Tibial artery (tissue), 4 donors: ENCODE results near the gene ING2.
A peak's percentile ranks its signal among the peaks of the same experiment; 100 is the strongest.
"Not testable (repeated sequence)": the region's sequence is repeated elsewhere in the genome, so short reads cannot be mapped to it uniquely, and the experiment has no call there.

ENCODE experiments used
- DNase-seq, 2 donors: peaks; one replicate each; pipeline ENCODE4 v3.0.0-alpha.2; 2019
- H3K27ac ChIP-seq, 2 donors: fragments of 200-600 bp; sonication (generic) in 1 of 2; 1 replicate in 1 of 2; 2 replicates in 1 of 2; pipeline ENCODE4 v1.5.1; 2018 to 2019; ENCODE audit warnings: mild to moderate bottlenecking in 1 of 2
- H3K27me3 ChIP-seq, 2 donors: fragments of 200-600 bp; sonication (generic) in 1 of 2; one replicate each; pipeline versions ENCODE4 v1.5.1 to v1.6.0; 2016 to 2019
- H3K36me3 ChIP-seq, 3 donors: fragments of 200-600 bp; sonication (generic) in 2 of 3; one replicate each; pipeline ENCODE4 v1.5.1; 2016 to 2019; ENCODE audit warnings: mild to moderate bottlenecking in 2 of 3
- H3K4me1 ChIP-seq, 4 donors: fragments of 200-600 bp; sonication (generic) in 2 of 4; 1 replicate in 3 of 4; 2 replicates in 1 of 4; pipeline ENCODE4 v1.5.1; 2016 to 2019
- H3K4me3 ChIP-seq, 2 donors: fragments of 200-600 bp; sonication (generic) in 1 of 2; 1 replicate in 1 of 2; 2 replicates in 1 of 2; pipeline ENCODE4 v1.5.1; 2018 to 2019; ENCODE audit warnings: mild to moderate bottlenecking in 2 of 2
- H3K9me3 ChIP-seq, 3 donors: fragments of 200-600 bp; sonication (generic) in 1 of 3; one replicate each; pipeline ENCODE4 v1.5.1; 2016 to 2019
- CTCF ChIP-seq, 2 experiments: fragments of 200-600 bp in 1 of 2; fragments of 450-650 bp in 1 of 2; IDR thresholded peaks; one replicate each; pipeline ENCODE4 v1.5.1; 2017 to 2019; ENCODE audit warnings: antibody characterized with exemption in 2 of 2, mild to moderate bottlenecking in 1 of 2, moderate library complexity in 1 of 2
- intact Hi-C: fragments of 100-400 bp; cut with DNase I; formaldehyde crosslinking; loops from one replicate; pipeline ENCODE4 v1.15.0; 2023; ENCODE audit warnings: low total_unique reads

Gene ING2

GRCh38 chr4:183504930-183505610 is at the start of gene ING2:
Gene ING2, plus strand, starts transcription at chr4:183505058. Its CDS starts 138 bp downstream, at chr4:183505196.
- intact Hi-C loops, result loop anchor here (2.0 kb wide), 2 partner anchors 60 to 154 kb away; partner anchors contain the start of genes CDKN2AIP, RWDD4 and TRAPPC11
- H3K4me1 ChIP-seq, result peaks cover 0 to 19% (median 3%) of the 10 kb centered on the region in 4 donors
- no peak for TF ChIP-seq CTCF (IDR thresholded peaks at IDR 0.05)
- peak within 1 kb of the TSS; percentile 92 to 94 for H3K27ac ChIP-seq
- no peaks in the 10 kb centered on the region for H3K36me3 ChIP-seq
- H3K27me3 ChIP-seq, result no peaks in the 10 kb centered on the region
- no peaks in the 10 kb centered on the region for H3K9me3 ChIP-seq
- H3K4me3 ChIP-seq, result peak within 1 kb of the TSS; percentile 79 to 92
- DNase-seq, result no peak

- Histone ChIP-seq H3K4me3 (no peak overlapping the region), H3K36me3 (peaks cover 0 to 30% (median 9%) of the 10 kb centered on the region in 3 donors), H3K27me3 (no peaks in the 10 kb centered on the region), H3K4me1 (peaks cover 0 to 7% (median 0%) of the 10 kb centered on the region in 4 donors), H3K9me3 (no peaks in the 10 kb centered on the region), H3K27ac (no peak overlapping the region)
- no peak for DNase-seq
- TF ChIP-seq CTCF (IDR thresholded peaks at IDR 0.05), result no peak
- intact Hi-C loops, result no loop called here
Measured at GRCh38 chr4:183455431-183456195, 49.2 kb upstream of the ING2 start.

- no peaks in the 10 kb centered on the region for H3K27me3 ChIP-seq
- H3K36me3 ChIP-seq, result peaks cover 0 to 10% (median 0%) of the 10 kb centered on the region in 3 donors
- intact Hi-C loops, result no loop called here
- no peak overlapping the region for H3K27ac ChIP-seq
- no peak for DNase-seq
- H3K4me3 ChIP-seq, result no peak overlapping the region
- H3K9me3 ChIP-seq, result no peaks in the 10 kb centered on the region
- peaks cover 0 to 7% (median 0%) of the 10 kb centered on the region in 4 donors for H3K4me1 ChIP-seq
- no peak for TF ChIP-seq CTCF (IDR thresholded peaks at IDR 0.05)
Measured at GRCh38 chr4:183458005-183458404, 46.9 kb upstream of the ING2 start.

DNA sequence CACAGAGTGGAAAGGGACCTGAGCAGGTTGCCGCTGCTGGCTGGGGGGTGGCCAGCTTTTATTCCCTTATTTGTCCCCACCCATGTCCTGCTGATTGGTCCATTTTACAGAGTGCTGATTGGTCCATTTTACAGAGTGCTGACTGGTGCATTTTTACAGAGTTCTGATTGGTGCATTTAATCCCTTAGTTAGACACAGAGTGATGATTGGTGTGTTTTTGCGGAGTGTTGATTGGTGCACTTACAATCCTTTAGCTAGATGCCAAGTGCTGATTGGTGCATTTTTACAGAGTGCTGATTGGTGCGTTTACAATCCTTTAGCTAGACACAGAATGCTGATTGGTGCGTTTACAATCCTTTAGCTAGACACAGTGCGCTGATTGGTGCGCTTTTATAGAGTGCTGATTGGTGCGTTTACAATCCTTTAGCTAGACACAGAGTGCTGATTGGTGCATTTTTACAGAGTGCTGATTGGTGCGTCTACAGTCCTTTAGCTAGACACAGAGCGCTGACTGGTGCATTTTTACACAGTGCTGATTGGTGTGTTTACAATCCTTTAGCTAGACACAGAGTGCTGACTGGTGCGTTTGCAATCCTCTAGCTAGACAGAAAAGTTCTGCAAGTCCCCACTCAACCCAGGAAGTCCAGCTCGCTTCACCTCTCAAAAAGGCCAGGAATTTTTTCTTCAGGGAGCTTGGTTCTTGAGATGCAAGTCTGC is 40.8 kb upstream of the ING2 start:
- intact Hi-C loops, H3K4me3 ChIP-seq, H3K36me3 ChIP-seq, DNase-seq, H3K9me3 ChIP-seq, H3K27me3 ChIP-seq, H3K27ac ChIP-seq, H3K4me1 ChIP-seq: not testable (repeated sequence)

DNA sequence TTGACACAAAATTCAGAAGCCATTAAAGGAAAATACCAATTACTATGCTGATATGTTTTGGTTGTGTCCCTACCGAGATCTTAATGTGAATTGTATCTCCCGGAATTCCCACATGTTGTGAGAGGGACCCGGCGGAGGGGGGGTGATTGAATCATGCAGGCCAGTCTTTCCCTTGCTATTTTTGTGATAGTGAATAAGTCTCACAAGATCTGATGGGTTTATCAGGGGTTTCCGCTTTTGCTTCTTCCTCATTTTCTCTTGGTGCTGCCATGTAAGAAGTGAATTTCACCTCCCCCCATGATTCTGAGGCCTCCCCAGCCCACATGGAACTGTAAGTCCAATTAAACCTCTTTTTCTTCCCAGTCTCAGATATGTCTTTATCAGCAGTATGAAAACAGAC is 39.0 kb upstream of the ING2 start:
- H3K27ac ChIP-seq, H3K36me3 ChIP-seq, DNase-seq, H3K4me3 ChIP-seq, intact Hi-C loops, H3K27me3 ChIP-seq, H3K4me1 ChIP-seq, H3K9me3 ChIP-seq: not testable (repeated sequence)

- H3K27ac ChIP-seq, result no peak overlapping the region
- H3K36me3 ChIP-seq, result no peaks in the 10 kb centered on the region
- H3K27me3 ChIP-seq, result no peaks in the 10 kb centered on the region
- DNase-seq, result no peak
- intact Hi-C loops, result no loop called here
- no peaks in the 10 kb centered on the region for H3K9me3 ChIP-seq
- H3K4me3 ChIP-seq, result no peak overlapping the region
- no peaks in the 10 kb centered on the region for H3K4me1 ChIP-seq
- no peak for TF ChIP-seq CTCF (IDR thresholded peaks at IDR 0.05)
Measured at GRCh38 chr4:183467246-183467645, 37.6 kb upstream of the ING2 start.
